ENCODE data around the gene BICD1.

- TF ChIP-seq POLR2AphosphoS5 (IDR thresholded peaks at IDR 0.05; ENCODE audit: low read depth, low read length) (no peak), CTCF (IDR thresholded peaks at IDR 0.05) (no peak), GATA2 (CRISPR knock-in tag; IDR thresholded peaks at IDR 0.05) (no peak), MAX (IDR thresholded peaks at IDR 0.05; ENCODE audit: low read depth) (no peak), EP300 (IDR thresholded peaks at IDR 0.05; ENCODE audit: borderline replicate concordance in 1 of 2, low read depth in 1 of 2, low read length in 1 of 2) (no peak), ZBTB33 (IDR thresholded peaks at IDR 0.05; ENCODE audit: borderline replicate concordance, low read depth) (no peak), EZH2phosphoT487 (IDR thresholded peaks at IDR 0.05; ENCODE audit: borderline replicate concordance, low read depth) (no peak), REST (IDR thresholded peaks at IDR 0.05; ENCODE audit: low read depth, low read length) (no peak), NFIC (IDR thresholded peaks at IDR 0.05; ENCODE audit: borderline replicate concordance) (no peak), TCF12 (IDR thresholded peaks at IDR 0.05) (no peak), ELF1 (IDR thresholded peaks at IDR 0.05) (no peak), USF2 (IDR thresholded peaks at IDR 0.05; ENCODE audit: borderline replicate concordance, low read depth, low read length) (no peak)
Observed at GRCh38 chr12:32149489-32149888, 42.8 kb downstream of the BICD1 start.
